ENCODE results near the gene PTPRK.

- TF ChIP-seq CTCF (IDR thresholded peaks at IDR 0.05) (no peak), POLR2A (IDR thresholded peaks at IDR 0.05) (no peak)
Observed at GRCh38 chr6:128337619-128338018, 182.8 kb downstream of the PTPRK start.

Data from thyroid gland (tissue), 4 donors.